ENCODE measurements around the gene RAPSN.

GRCh38 chr11:47391077-47391583 is 57.8 kb downstream of the RAPSN start:
- TF ChIP-seq ZBTB17 (tag by site-specific recombination; IDR thresholded peaks at IDR 0.05) (no peak), ZNF449 (tag by site-specific recombination; IDR thresholded peaks at IDR 0.05) (no peak), ZNF140 (tag by site-specific recombination; IDR thresholded peaks at IDR 0.05) (no peak), KLF10 (tag by site-specific recombination; IDR thresholded peaks at IDR 0.05) (no peak), CTCF (tag by site-specific recombination; IDR thresholded peaks at IDR 0.05) (no peak), TCF7L2 (IDR thresholded peaks at IDR 0.05; ENCODE audit: borderline replicate concordance, low read depth, low read length) (no peak), INSM2 (tag by site-specific recombination; IDR thresholded peaks at IDR 0.05) (no peak), ZNF350 (tag by site-specific recombination; IDR thresholded peaks at IDR 0.05) (no peak), ZNF624 (tag by site-specific recombination; IDR thresholded peaks at IDR 0.05) (no peak), ZNF175 (tag by site-specific recombination; IDR thresholded peaks at IDR 0.05) (no peak)
